Astrocyte (in vitro differentiated cells and primary cell): ENCODE measurements around the gene CCSER1. TPM values are rescaled to one million over a fixed set of nuclear protein-coding genes. Genes with fewer than 3 reads are reported as not detected.

Experiments used
- DNase-seq: peaks from one replicate; pipeline ENCODE4 v3.0.0-alpha.2; 2010; ENCODE audit warnings: low read depth
- FAIRE-seq: peaks from 2 replicates; lab custom pipeline; 2011; peaks lifted over from hg19 to GRCh38; lab: Jason Lieb, UNC
- H2AFZ ChIP-seq: 2 replicates; pipeline ENCODE4 v1.6.0; 2012; ENCODE audit warnings: low read depth, low read length, inconsistent platforms
- H3K27ac ChIP-seq: 2 replicates; pipeline ENCODE4 v1.5.1; 2011; ENCODE audit warnings: low read depth, low read length, inconsistent platforms
- H3K27me3 ChIP-seq: 2 replicates; pipeline ENCODE4 v1.6.0; 2011; ENCODE audit warnings: low read length, inconsistent platforms; ENCODE audit not compliant: insufficient read depth
- H3K36me3 ChIP-seq: 2 replicates; pipeline ENCODE4 v1.5.1; 2011; ENCODE audit warnings: low read length, inconsistent platforms; ENCODE audit not compliant: insufficient read depth
- H3K4me1 ChIP-seq: 2 replicates; pipeline ENCODE4 v1.5.1; 2011; ENCODE audit warnings: low read length, inconsistent platforms; ENCODE audit not compliant: insufficient read depth
- H3K4me2 ChIP-seq: 2 replicates; pipeline ENCODE4 v1.6.0; 2012; ENCODE audit warnings: low read length, inconsistent platforms
- H3K4me3 ChIP-seq: 2 replicates; pipeline ENCODE4 v1.5.1; 2011; ENCODE audit warnings: low read depth, mild to moderate bottlenecking, low read length, inconsistent platforms; ENCODE audit not compliant: insufficient read depth
- H3K79me2 ChIP-seq: 2 replicates; pipeline ENCODE4 v1.6.0; 2012; ENCODE audit warnings: mild to moderate bottlenecking, low read length, inconsistent platforms; ENCODE audit not compliant: insufficient read depth
- H3K9ac ChIP-seq: 2 replicates; pipeline ENCODE4 v1.6.0; 2012; ENCODE audit warnings: mild to moderate bottlenecking, low read length, inconsistent platforms
- H3K9me3 ChIP-seq: 2 replicates; pipeline ENCODE4 v1.5.1; 2012; ENCODE audit warnings: low read depth, mild to moderate bottlenecking, low read length, inconsistent platforms; ENCODE audit not compliant: insufficient read depth
- H4K20me1 ChIP-seq: 2 replicates; pipeline ENCODE4 v1.6.0; 2012; ENCODE audit warnings: low read length, inconsistent platforms; ENCODE audit not compliant: insufficient read depth
- H3K27ac Mint-ChIP-seq: one replicate; pipeline ENCODE4 v1.8.0; 2021; ENCODE audit warnings: mild to moderate bottlenecking, mixed read lengths; ENCODE audit not compliant: unreplicated experiment
- H3K27me3 Mint-ChIP-seq: one replicate; pipeline ENCODE4 v1.8.0; 2021; ENCODE audit warnings: low read depth, mixed read lengths; ENCODE audit not compliant: unreplicated experiment
- H3K36me3 Mint-ChIP-seq: one replicate; pipeline ENCODE4 v1.8.0; 2021; ENCODE audit warnings: low read depth, mixed read lengths; ENCODE audit not compliant: unreplicated experiment
- H3K4me1 Mint-ChIP-seq: one replicate; pipeline ENCODE4 v1.8.0; 2021; ENCODE audit warnings: low read depth, mixed read lengths; ENCODE audit not compliant: unreplicated experiment
- H3K4me3 Mint-ChIP-seq: one replicate; pipeline ENCODE4 v1.8.0; 2021; ENCODE audit warnings: mild to moderate bottlenecking, moderate library complexity, mixed read lengths; ENCODE audit not compliant: unreplicated experiment
- H3K9me3 Mint-ChIP-seq: one replicate; pipeline ENCODE4 v1.8.0; 2021; ENCODE audit warnings: mild to moderate bottlenecking, mixed read lengths; ENCODE audit not compliant: unreplicated experiment
- CTCF ChIP-seq: IDR thresholded peaks from 2 replicates; pipeline ENCODE4 v1.5.1; 2011; ENCODE audit warnings: low read depth, mild to moderate bottlenecking, inconsistent platforms, low read length, moderate library complexity; ENCODE audit not compliant: insufficient read depth
- EZH2 ChIP-seq: IDR thresholded peaks from 2 replicates; pipeline ENCODE4 v1.6.1; 2012; ENCODE audit warnings: mild to moderate bottlenecking, low read length, inconsistent platforms; ENCODE audit not compliant: insufficient read depth
- total RNA-seq: library from RNA; stranded (reverse); gene quantifications from 2 replicates; pipeline ENCODE4 v1.2.1, GENCODE V29; 2021

Gene CCSER1
- total RNA-seq, 1 donor from 2014 or later: 2.2 TPM

DNA sequence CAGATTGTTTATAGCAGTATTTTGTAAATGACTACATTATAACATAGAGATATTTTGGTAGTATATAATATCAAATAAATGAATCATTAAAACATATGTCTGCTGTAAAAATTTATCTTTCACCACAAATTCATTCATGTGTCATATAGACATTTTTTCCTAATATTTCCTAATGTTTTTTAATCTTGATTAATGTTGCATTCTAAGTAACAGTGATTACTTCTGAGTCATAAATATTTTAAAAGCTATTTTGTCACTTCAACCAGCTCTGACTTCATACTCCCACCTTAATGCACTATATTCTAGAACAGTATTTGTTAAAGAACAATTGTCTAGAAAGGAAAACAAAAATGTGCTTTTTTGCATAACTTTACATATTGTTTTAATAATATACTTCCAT is 904.6 kb downstream of the CCSER1 start:
- H3K27me3 ChIP-seq: no peaks in the 10 kb centered on the region
- no peak overlapping the region for H2AFZ ChIP-seq
- no peak overlapping the region for H3K27ac Mint-ChIP-seq
- no peaks in the 10 kb centered on the region for H3K9me3 ChIP-seq
- TF ChIP-seq CTCF (no peak), EZH2 (no peak)
- no peaks in the 10 kb centered on the region for H3K36me3 Mint-ChIP-seq
- no peak overlapping the region for H3K4me3 Mint-ChIP-seq
- no peak overlapping the region for H3K4me2 ChIP-seq
- no peaks in the 10 kb centered on the region for H3K79me2 ChIP-seq
- no peaks in the 10 kb centered on the region for H3K27me3 Mint-ChIP-seq
- H3K36me3 ChIP-seq: no peaks in the 10 kb centered on the region
- no peaks in the 10 kb centered on the region for H3K4me1 ChIP-seq
- H3K27ac ChIP-seq: no peak overlapping the region
- no peaks in the 10 kb centered on the region for H3K9me3 Mint-ChIP-seq
- no peaks in the 10 kb centered on the region for H3K4me1 Mint-ChIP-seq
- DNase-seq: no peak
- no peak for FAIRE-seq
- H4K20me1 ChIP-seq: no peaks in the 10 kb centered on the region
- H3K9ac ChIP-seq: no peak overlapping the region
- no peak overlapping the region for H3K4me3 ChIP-seq

DNA sequence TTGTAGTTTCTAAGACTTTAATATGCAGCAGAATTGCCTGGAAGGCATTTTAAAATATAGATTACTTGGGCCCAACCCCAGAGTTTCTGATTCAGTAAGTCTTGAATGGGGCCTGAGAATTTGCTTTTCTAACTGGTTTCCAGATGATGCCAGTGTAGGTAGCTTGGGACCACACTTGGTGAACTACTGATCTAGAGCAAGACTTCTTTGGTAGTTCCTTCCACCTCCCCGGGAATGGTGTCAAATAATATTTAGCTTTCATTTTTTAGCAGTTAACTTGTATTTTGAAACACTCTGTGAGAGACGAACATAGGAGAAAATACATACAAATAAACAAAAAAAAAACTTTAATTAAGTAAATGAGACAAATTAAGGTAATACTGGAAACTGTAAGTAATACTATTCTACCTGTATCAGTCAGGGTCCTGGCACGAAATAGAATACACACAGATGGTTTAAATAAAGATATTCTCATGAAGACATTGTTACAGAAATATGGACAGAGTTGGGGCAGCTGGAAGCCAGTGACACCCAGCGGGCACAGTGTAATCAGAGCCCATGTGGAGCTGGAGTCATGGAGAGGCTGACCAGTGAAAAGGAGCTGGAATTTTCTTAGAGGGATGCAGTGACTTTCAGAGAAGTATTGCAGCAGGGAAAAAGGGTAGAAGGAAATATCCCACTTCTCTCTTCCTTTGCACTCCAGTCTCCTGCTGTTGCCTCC is 905.7 kb downstream of the CCSER1 start:
- Histone ChIP-seq H3K36me3 (no peaks in the 10 kb centered on the region), H3K4me1 (no peaks in the 10 kb centered on the region), H3K27ac (no peak overlapping the region), H3K9ac (no peak overlapping the region), H3K4me3 (no peak overlapping the region), H3K79me2 (no peaks in the 10 kb centered on the region), H2AFZ (no peak overlapping the region), H4K20me1 (no peaks in the 10 kb centered on the region), H3K4me2 (no peak overlapping the region), H3K9me3 (no peaks in the 10 kb centered on the region), H3K27me3 (no peaks in the 10 kb centered on the region)
- no peaks in the 10 kb centered on the region for H3K36me3 Mint-ChIP-seq
- no peak overlapping the region for H3K4me3 Mint-ChIP-seq
- TF ChIP-seq EZH2 (no peak), CTCF (no peak)
- H3K27me3 Mint-ChIP-seq: no peaks in the 10 kb centered on the region
- no peak overlapping the region for H3K27ac Mint-ChIP-seq
- FAIRE-seq: no peak
- no peaks in the 10 kb centered on the region for H3K9me3 Mint-ChIP-seq
- H3K4me1 Mint-ChIP-seq: no peaks in the 10 kb centered on the region
- no peak for DNase-seq

- no peaks in the 10 kb centered on the region for H3K9me3 Mint-ChIP-seq
- H3K4me1 ChIP-seq: no peaks in the 10 kb centered on the region
- no peak overlapping the region for H3K4me3 ChIP-seq
- no peak overlapping the region for H3K27ac ChIP-seq
- H3K9me3 ChIP-seq: no peaks in the 10 kb centered on the region
- FAIRE-seq (no peak), DNase-seq (no peak)
- H4K20me1 ChIP-seq: no peaks in the 10 kb centered on the region
- no peak overlapping the region for H3K9ac ChIP-seq
- no peaks in the 10 kb centered on the region for H3K4me1 Mint-ChIP-seq
- no peaks in the 10 kb centered on the region for H3K36me3 Mint-ChIP-seq
- H3K4me3 Mint-ChIP-seq: no peak overlapping the region
- no peak overlapping the region for H3K27ac Mint-ChIP-seq
- H3K36me3 ChIP-seq: no peaks in the 10 kb centered on the region
- H3K27me3 ChIP-seq: no peaks in the 10 kb centered on the region
- TF ChIP-seq EZH2 (no peak), CTCF (no peak)
- no peak overlapping the region for H2AFZ ChIP-seq
- no peaks in the 10 kb centered on the region for H3K27me3 Mint-ChIP-seq
- H3K79me2 ChIP-seq: no peaks in the 10 kb centered on the region
- no peak overlapping the region for H3K4me2 ChIP-seq
These were observed 908.1 kb downstream of the CCSER1 start for GRCh38 chr4:91035276-91035675.
